ENCODE data around the gene LGR5.

GRCh38 chr12:71477609-71478008 is 38.0 kb downstream of the LGR5 start:
- TF ChIP-seq EZH2 (IDR thresholded peaks at IDR 0.05; ENCODE audit: low read depth) (no peak), CTCF (conservative IDR thresholded peaks at IDR 0.05) (no peak)
